ENCODE results near the gene ALDH4A1.

Gene ALDH4A1

DNA sequence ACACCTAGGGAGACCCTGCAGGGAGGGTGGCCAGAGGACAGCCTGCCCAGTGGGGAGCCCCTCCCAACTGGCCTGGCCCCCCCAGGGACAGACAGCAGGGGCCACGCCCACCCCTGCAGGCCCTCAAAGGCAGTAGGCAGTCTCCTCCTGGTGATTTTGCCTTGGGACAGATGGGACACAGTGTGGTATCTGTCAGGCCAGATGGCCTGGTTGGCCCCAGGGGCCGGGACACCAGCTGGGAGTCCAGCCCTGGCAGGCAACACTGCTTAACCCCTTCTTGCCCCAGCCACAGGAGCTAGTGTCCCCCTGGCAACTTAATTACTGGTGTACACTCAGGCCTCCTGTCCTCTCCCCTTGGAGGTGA, 36.3 kb upstream of the ALDH4A1 start:
- TF ChIP-seq, protein P1, sequence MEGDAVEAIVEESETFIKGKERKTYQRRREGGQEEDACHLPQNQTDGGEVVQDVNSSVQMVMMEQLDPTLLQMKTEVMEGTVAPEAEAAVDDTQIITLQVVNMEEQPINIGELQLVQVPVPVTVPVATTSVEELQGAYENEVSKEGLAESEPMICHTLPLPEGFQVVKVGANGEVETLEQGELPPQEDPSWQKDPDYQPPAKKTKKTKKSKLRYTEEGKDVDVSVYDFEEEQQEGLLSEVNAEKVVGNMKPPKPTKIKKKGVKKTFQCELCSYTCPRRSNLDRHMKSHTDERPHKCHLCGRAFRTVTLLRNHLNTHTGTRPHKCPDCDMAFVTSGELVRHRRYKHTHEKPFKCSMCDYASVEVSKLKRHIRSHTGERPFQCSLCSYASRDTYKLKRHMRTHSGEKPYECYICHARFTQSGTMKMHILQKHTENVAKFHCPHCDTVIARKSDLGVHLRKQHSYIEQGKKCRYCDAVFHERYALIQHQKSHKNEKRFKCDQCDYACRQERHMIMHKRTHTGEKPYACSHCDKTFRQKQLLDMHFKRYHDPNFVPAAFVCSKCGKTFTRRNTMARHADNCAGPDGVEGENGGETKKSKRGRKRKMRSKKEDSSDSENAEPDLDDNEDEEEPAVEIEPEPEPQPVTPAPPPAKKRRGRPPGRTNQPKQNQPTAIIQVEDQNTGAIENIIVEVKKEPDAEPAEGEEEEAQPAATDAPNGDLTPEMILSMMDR (conservative IDR thresholded peaks at IDR 0.05; ENCODE audit: low read depth, low read length) = no peak
- no peak for DNase-seq (ENCODE audit: low read depth)
- H3K4me3 ChIP-seq (ENCODE audit: low read length) = no peak overlapping the region

DNA sequence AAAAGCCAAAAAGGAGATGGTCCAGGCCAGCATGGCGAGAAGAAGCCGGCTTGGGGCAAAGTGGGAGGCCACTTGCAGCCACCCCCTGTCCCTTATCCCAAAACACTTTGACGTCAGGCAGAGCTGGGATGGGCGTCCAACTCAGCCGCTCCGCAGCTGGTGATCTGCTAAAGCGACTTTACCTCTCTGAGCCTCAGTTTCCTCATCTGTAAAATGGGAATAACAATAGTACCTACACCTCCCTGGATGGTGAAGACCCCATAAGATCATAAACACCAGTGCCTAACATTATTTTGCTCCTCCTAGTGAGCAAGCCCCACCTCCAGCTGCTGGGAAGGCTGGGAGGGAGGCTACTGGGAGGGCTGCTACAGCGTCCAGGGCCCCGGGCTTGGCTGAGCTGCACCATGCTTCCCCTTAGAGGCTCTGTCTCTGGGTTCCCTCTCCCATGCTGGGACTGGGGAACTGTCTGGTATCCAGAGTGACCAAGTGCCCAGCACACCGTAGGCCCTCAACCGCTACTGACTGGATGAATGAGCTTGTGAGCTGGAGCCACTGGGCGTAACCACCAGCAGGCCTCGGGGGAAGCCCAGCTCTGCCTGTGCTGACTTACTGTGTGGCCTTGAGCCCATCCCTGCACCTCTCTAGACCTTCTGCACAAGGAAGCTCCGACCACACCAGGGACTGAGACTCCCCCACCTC, 35.8 kb upstream of the ALDH4A1 start:
- H3K4me3 ChIP-seq (ENCODE audit: low read length) = no peak overlapping the region
- DNase-seq (ENCODE audit: low read depth) = no peak
- TF ChIP-seq, protein P1 (conservative IDR thresholded peaks at IDR 0.05; ENCODE audit: low read depth, low read length) = no peak

DNA sequence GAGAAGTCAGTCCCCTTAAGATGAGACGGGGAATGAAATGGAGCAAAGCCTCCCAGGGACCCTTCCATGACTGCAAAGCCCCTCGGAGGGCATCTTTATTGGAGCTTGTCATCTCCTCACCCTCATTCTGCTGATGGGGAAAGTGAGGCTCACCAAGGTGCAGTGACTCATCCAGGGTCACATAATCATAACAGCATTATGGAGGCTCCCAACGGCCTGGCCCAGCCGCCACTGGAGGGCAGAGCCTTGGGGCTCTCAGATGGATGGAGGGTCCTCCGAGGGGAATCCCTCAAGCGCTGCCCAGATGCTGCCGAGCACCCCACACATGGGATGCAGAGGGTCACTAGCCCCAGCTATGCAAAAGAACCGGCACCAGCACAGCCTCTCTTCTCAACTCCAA, 35.2 kb upstream of the ALDH4A1 start:
- TF ChIP-seq, protein P1 (conservative IDR thresholded peaks at IDR 0.05; ENCODE audit: low read depth, low read length) = peak; percentile 3
- DNase-seq (ENCODE audit: low read depth) = no peak
- no peak overlapping the region for H3K4me3 ChIP-seq (ENCODE audit: low read length)

DNA sequence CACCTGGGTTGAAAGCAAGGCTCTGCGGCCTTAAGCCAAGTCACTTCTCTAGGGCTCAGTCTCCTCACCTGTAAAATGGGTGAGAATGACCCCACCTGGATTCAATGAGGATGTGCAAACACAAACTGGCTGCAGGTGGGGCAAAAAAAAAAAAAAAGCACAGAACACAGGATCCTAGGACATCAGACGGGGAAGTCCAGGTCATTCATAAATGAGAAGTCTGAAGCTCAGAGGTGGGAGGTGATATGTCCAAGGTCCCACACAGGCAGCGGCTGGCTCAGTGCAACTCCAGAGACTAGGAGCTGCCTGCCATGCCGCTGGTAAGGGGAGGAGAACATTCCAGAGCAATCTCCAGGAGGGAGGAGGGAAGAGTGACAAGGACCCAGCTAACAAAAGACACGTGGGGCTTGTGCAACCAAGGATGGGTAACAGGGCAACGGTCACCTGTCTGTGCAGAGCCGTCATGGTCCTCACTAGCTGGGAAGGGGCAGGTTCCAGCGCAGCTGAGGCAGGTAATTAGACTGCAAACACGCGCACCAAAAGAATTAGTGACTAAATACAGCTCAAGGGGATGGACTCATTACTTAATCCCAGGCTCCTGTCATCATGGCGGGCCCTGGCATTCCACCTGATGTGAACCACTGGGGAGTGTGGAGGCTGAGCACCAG, 34.6 kb upstream of the ALDH4A1 start:
- H3K4me3 ChIP-seq (ENCODE audit: low read length) = no peak overlapping the region
- no peak for DNase-seq (ENCODE audit: low read depth)
- TF ChIP-seq, protein P1 (conservative IDR thresholded peaks at IDR 0.05; ENCODE audit: low read depth, low read length) = no peak

DNA sequence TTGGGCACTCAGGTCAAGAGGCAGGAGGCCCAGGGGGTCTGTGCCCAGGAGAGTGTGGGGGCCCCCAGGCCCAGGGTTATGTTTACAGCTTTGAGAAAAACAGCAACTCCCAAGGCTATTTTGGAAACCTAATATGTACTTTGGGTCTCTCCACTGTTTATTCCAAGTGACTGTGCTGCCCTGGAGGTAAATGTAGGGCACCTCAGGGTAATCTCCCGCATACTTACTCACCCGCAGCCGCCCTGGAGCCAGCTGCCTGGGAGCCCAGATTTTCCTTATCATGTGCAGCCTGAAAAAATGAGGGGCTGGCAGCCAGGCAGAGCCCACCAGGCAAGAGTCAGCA, 34.1 kb upstream of the ALDH4A1 start:
- TF ChIP-seq, protein P1 (conservative IDR thresholded peaks at IDR 0.05; ENCODE audit: low read depth, low read length) = no peak
- no peak for DNase-seq (ENCODE audit: low read depth)

DNA sequence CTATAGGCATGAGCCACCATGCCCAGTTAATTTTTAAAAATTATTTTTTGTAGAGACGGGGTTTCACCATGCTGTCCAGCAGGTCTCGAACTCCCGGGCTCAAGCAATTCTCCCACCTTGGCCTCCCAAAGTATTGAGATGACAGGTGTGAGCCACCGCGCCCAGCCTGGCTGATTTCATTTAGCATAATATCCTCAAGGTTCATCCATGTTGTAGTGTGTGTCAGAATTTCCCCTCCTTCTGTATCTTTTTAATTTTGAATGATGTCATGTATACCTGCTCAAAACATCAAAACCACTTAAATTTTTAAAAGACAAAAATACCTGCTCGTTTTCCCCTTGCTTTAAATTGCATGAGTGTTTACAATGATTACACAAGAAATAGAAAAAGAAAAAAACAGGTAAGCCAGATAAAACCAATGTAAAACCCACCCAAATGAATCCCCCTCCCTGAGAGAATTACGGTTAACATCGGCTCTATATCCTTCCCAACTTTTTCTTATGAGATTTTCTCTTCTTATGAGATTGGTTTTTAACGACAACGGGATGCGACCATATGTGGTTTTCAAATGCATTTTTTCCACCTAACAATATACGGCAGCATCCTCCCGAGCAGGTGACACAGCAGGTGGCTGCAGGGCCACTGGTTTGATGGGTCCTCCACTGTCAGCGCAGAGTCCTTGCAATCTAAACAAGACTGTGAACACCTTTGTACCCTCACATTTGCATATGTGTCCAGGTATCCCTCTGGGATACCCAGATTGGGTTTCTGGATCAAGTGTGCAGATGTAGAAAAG, 32.0 kb upstream of the ALDH4A1 start:
- no peak overlapping the region for H3K4me3 ChIP-seq (ENCODE audit: low read length)
- DNase-seq (ENCODE audit: low read depth) = no peak
- TF ChIP-seq, protein P1 (conservative IDR thresholded peaks at IDR 0.05; ENCODE audit: low read depth, low read length) = no peak

More for the DNA sequence above, 34.1 kb upstream of the ALDH4A1 start:
- no peak overlapping the region for H3K4me3 ChIP-seq (ENCODE audit: low read length)

Data from retinal pigment epithelial cell (primary cell).